GM18520 (cell line): Measurements from ENCODE around the gene FBXL13.
"Not testable (repeated sequence)": the region's sequence is repeated elsewhere in the genome, so short reads cannot be mapped to it uniquely, and the experiment has no call there.

Source experiments
- ATAC-seq: cut with Tn5 transposase; IDR thresholded peaks from one replicate; pipeline ENCODE4 v1.9.1; 2021; ENCODE audit not compliant: unreplicated experiment

FBXL13 gene

DNA sequence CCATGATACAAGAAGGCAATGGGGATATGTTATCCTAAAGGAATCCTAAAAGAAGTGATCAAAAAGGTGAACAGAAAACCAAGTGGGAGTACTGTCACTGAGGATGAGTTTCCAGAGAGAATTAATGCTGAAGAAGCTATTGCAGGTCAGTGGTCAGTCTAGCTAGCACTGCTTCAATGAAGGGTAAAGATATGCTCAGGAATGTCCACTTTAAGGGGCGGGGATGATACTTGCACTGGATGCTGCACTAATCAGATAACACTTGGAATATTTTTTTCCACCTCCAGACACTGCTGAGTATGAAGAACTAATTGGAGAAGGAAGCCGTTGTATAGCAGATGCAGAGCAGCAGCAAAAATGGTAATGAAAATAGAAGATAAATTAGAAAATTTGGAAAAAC lies 86.5 kb downstream of the FBXL13 start:
- no peak for ATAC-seq

DNA sequence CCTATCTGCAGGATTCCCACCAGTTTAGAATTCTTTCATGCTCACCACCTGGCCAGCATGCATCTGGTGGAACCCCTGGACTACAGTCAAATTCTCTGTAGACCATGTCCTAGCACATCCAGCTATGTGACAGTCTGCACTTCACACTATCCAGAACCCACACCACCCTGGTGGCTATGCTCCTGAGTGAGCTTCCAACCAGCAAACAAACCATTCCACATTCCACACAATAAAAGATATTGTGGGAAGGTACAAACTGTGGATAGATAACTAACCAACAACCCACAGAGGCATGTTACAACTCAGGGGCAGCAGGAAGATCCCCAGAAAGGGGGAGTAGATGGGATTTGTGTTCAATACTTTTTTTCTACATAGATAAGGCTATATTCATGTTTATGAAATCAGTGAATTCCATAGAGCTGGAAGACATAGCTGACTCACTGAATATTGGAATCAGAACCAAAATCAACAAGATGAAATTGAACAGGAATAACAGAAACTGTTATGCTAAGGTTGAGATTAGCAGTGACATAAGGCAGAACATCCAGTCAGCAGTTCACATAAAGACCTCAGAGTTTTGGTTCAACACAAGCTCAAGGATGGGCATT lies 89.3 kb downstream of the FBXL13 start:
- ATAC-seq = no peak

GRCh38 chr7:102983602-102984001 lies 91.0 kb downstream of the FBXL13 start:
- ATAC-seq = no peak

DNA sequence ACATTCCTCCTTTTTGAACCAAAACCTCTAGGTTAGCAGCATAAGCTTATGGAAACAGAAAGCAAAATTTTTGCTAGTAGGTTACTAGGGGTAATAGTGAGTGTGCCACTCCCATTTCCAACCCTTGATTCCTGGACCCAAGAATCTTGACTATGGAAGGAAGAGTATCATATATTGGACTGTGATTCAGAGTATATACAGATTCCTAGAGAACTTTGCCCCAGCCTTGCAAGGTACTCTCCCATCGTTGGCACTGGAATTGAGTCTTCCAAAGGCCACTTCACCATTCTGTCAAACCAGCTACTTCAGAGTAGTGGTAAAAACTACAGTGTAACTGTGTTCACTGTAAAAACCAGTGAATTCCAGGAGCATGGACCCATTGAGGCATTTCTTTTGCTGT lies 92.4 kb downstream of the FBXL13 start:
- ATAC-seq = no peak

DNA sequence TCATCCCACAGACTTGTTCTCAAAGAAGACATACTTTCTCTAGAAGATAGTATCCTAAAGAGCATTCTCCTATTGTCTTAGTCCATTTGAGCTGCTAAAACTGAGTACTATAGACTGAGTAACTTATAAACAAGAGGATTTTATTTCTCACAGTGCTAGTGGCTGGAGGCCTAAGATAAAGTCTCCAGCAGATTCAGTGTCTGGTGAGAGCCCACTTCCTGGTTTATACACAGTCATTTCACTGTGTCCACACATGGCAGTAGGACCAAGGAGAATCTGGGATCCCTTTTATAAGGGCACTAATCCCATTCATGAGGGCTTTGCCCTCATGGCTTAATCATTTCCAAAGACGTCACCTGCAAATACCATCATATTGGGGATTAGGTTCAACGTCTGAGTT lies 93.1 kb downstream of the FBXL13 start:
- ATAC-seq = no peak

GRCh38 chr7:102979670-102980069 lies 94.9 kb downstream of the FBXL13 start:
- ATAC-seq = no peak

DNA sequence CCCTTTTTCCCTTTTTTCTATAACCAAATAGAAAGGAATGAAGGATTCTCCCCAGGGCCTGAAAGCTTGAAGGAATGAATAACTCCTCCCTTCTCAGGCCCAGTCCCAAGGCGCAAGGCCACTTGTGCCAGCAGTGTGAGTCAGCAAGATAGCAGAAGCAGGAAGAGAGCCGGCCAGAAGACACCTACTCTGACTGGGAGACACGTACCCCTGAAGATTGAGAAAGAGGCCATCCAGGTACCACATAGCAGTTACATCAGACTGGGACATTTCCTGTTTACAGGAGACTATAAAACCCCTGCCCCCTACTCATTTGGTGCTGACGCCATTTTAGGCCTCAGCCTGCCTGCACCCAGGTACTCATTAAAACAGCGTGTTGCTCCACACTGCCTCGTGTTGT lies 96.3 kb downstream of the FBXL13 start:
- ATAC-seq = no peak

- ATAC-seq = not testable (repeated sequence)
These were observed 97.0 kb downstream of the FBXL13 start for GRCh38 chr7:102977586-102977985.

- no peak for ATAC-seq
These were observed 98.1 kb downstream of the FBXL13 start for GRCh38 chr7:102976493-102976892.

DNA sequence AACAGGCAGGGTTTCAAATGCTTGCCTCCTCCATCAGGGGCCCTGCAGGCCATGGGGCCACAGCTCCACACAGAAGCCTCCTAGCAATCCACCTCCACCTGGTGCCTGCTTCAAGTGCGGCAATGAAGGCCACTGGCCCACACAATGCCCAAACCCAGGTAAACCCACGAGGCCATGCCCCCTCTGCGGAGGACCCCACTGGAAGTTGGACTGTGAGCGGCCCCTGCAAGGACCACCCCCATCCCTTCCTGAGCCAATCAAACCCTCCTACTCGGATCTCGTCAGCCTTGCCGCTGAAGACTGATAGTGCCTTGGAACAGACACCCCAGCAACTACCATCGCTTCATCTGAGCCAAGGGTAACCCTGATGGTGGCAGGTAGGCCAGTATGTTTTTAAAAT lies 98.7 kb downstream of the FBXL13 start:
- no peak for ATAC-seq

GRCh38 chr7:102974366-102975236 lies 100.0 kb downstream of the FBXL13 start:
- no peak for ATAC-seq

DNA sequence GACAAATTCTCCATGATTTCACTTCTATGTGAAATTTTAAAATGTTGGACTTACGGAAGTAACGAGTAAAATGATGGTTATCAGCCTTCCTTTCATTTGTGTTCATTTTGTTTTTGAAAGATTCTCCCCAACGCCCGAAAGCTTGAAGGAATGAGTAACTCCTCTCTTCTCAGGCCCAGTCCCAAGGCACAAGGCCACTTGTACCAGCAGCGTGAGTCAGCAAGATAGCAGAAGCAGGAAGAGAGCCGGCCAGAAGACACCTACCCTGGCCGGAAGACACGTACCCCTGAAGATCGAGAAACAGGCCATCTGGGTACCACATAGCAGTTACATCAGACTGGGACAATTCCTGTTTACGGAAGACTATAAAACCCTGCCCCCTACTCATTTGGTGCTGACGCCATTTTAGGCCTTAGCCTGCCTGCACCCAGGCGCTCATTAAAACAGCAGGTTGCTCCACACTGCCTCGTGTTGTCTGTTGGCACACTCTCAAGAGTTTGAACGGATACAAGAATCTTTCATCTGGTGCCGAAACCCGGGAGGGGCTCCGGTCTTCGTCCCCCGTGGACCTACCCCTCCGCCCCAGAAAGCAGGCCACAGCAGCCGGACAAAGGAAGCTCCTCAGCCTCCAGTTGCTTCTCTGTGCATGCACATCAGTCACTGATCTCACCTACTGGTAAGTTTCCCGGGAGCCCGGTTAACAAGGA lies 101.3 kb downstream of the FBXL13 start:
- ATAC-seq = no peak

DNA sequence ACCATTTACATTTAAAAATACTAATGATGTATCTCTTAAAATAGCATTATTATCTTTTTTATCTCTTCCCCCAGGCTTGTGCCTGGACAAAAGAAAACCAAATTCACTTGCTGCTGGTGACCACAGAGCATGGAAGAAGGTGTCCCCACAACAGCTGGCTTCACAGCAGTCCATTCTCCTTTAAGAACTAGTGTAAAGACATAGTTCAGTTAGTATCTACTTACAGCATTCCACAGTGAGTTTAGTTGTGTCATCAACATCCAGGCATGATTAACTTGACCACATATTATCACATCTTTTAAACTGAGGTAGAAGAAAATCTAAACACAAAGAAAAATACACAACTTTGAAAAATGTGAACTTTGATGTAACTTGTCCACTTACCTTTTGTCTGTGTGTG lies 106.8 kb downstream of the FBXL13 start:
- ATAC-seq = no peak

GRCh38 chr7:102966465-102966864 lies 108.1 kb downstream of the FBXL13 start:
- no peak for ATAC-seq

- not testable (repeated sequence) for ATAC-seq
These were observed 112.6 kb downstream of the FBXL13 start for GRCh38 chr7:102961993-102962392.

- not testable (repeated sequence) for ATAC-seq
These were observed 116.6 kb downstream of the FBXL13 start for GRCh38 chr7:102958004-102958403.

GRCh38 chr7:102954359-102954758 lies 120.2 kb downstream of the FBXL13 start:
- not testable (repeated sequence) for ATAC-seq

DNA sequence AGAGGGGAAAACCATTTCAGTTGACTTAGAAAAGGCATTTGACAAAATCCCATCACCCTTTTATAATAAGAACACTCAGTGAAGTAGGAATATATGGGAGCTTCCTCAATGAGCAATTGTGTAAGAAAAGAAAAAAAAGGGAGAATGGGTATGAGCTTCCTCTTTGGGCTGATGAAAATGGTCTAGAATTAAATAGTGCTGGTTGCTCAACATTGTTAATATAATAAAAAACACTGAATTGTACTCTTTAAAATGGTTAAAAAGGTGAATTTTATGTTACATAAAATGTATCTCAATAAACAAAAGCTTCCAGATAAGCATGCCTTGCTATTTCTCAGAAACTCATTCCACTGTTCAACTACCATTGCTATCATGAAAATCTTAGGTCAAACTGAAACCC lies 121.2 kb downstream of the FBXL13 start:
- no peak for ATAC-seq

- no peak for ATAC-seq
These were observed 122.8 kb downstream of the FBXL13 start for GRCh38 chr7:102951839-102952238.

DNA sequence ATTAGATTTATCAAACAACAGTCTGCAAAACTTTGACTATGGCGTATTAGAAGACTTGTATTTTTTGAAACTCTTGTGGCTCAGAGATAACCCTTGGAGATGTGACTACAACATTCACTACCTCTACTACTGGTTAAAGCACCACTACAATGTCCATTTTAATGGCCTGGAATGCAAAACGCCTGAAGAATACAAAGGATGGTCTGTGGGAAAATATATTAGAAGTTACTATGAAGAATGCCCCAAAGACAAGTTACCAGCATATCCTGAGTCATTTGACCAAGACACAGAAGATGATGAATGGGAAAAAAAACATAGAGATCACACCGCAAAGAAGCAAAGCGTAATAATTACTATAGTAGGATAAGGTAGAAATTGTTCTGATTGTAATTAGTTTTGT lies 130.4 kb downstream of the FBXL13 start:
- no peak for ATAC-seq

GRCh38 chr7:102943423-102944169 lies 131.0 kb downstream of the FBXL13 start:
- ATAC-seq = no peak
